CD14-positive monocyte (primary cell): ENCODE measurements around the gene UPK1A. TPM values are rescaled to one million over a fixed set of nuclear protein-coding genes. Genes with fewer than 3 reads are reported as not detected.
A peak's percentile ranks its signal among the peaks of the same experiment; 100 is the strongest.

ENCODE experiments used
- DNase-seq, 3 donors: peaks; one replicate each; pipeline ENCODE4 v3.0.0-alpha.2; 2011 to 2022
- H2AFZ ChIP-seq: 2 replicates; pipeline ENCODE4 v1.6.0; 2012; ENCODE audit warnings: mild to moderate bottlenecking, low read depth, low read length, inconsistent platforms; ENCODE audit not compliant: insufficient read depth, poor library complexity, severe bottlenecking
- H3K27ac ChIP-seq, 2 donors: 1 replicate in 1 of 2; 2 replicates in 1 of 2; pipeline ENCODE4 v1.5.1; 2012 to 2013; ENCODE audit warnings: low read length in 2 of 2, control low read depth in 1 of 2, inconsistent platforms in 1 of 2, low read depth in 1 of 2, mild to moderate bottlenecking in 1 of 2
- H3K27me3 ChIP-seq, 2 donors: one replicate each; pipeline versions ENCODE4 v1.6.0 to v1.6.1; 2011 to 2013; ENCODE audit warnings: low read length in 2 of 2; ENCODE audit not compliant: control insufficient read depth in 2 of 2, insufficient read depth in 2 of 2
- H3K36me3 ChIP-seq, 2 donors: replicated peaks in 1 of 2; 1 replicate in 1 of 2; 2 replicates in 1 of 2; pipeline versions ENCODE4 v1.5.1 to v1.6.1; 2012 to 2013; ENCODE audit warnings: low read length in 2 of 2, control low read depth in 1 of 2, inconsistent platforms in 1 of 2, mild to moderate bottlenecking in 1 of 2; ENCODE audit not compliant: insufficient read depth in 2 of 2, control insufficient read depth in 1 of 2
- H3K4me1 ChIP-seq, 2 donors: 1 replicate in 1 of 2; 2 replicates in 1 of 2; pipeline versions ENCODE4 v1.5.1 to v1.6.1; 2012 to 2013; ENCODE audit warnings: low read length in 2 of 2, control low read depth in 1 of 2, inconsistent platforms in 1 of 2, mild to moderate bottlenecking in 1 of 2, moderate library complexity in 1 of 2; ENCODE audit not compliant: insufficient read depth in 2 of 2, control insufficient read depth in 1 of 2
- H3K4me2 ChIP-seq: replicated peaks from 2 replicates; pipeline ENCODE3; 2012; ENCODE audit warnings: low read length, moderate library complexity, mild to moderate bottlenecking; ENCODE audit not compliant: poor library complexity, severe bottlenecking; ENCODE audit errors: extremely low read depth
- H3K4me3 ChIP-seq, 3 experiments: fragments of 200-600 bp in 1 of 3; sonication (generic) in 1 of 3; replicated peaks in 1 of 3; 1 replicate in 2 of 3; 2 replicates in 1 of 3; pipeline ENCODE4 v1.5.1; 2011 to 2013; ENCODE audit warnings: low read length in 3 of 3, mild to moderate bottlenecking in 3 of 3, control low read depth in 2 of 3, low read depth in 2 of 3, inconsistent platforms in 1 of 3, moderate library complexity in 1 of 3
- H3K79me2 ChIP-seq: 2 replicates; pipeline ENCODE4 v1.6.0; 2012; ENCODE audit warnings: mild to moderate bottlenecking, control low read depth, inconsistent platforms, low read length, moderate library complexity; ENCODE audit not compliant: insufficient read depth
- H3K9ac ChIP-seq: 2 replicates; pipeline ENCODE4 v1.6.0; 2017; ENCODE audit warnings: low read length, mild to moderate bottlenecking; ENCODE audit not compliant: insufficient read depth, poor library complexity, severe bottlenecking
- H3K9me3 ChIP-seq, 2 donors: replicated peaks in 1 of 2; 1 replicate in 1 of 2; 2 replicates in 1 of 2; pipeline versions ENCODE4 v1.5.1 to v1.6.1; 2012 to 2013; ENCODE audit warnings: low read length in 2 of 2, control low read depth in 1 of 2; ENCODE audit not compliant: control insufficient read depth in 1 of 2, insufficient read depth in 1 of 2
- H4K20me1 ChIP-seq: 2 replicates; pipeline ENCODE4 v1.6.0; 2012; ENCODE audit warnings: mild to moderate bottlenecking, low read length, control low read depth, moderate library complexity; ENCODE audit not compliant: insufficient read depth
- H3K27ac Mint-ChIP-seq, 7 donors: one replicate each; pipeline ENCODE4 v1.8.0; 2020; ENCODE audit warnings: mild to moderate bottlenecking in 7 of 7, mixed read lengths in 7 of 7, moderate library complexity in 6 of 7, inconsistent platforms in 2 of 7
- H3K27me3 Mint-ChIP-seq, 3 donors: one replicate each; pipeline ENCODE4 v1.8.0; 2021 to 2022; ENCODE audit warnings: low read depth in 3 of 3, mild to moderate bottlenecking in 3 of 3, mixed read lengths in 3 of 3, moderate library complexity in 3 of 3, inconsistent platforms in 1 of 3
- H3K36me3 Mint-ChIP-seq, 2 donors: one replicate each; pipeline ENCODE4 v1.8.0; 2020; ENCODE audit warnings: mixed read lengths in 2 of 2, inconsistent platforms in 1 of 2, mild to moderate bottlenecking in 1 of 2
- H3K4me1 Mint-ChIP-seq: one replicate; pipeline ENCODE4 v1.8.0; 2020; ENCODE audit warnings: mild to moderate bottlenecking, mixed read lengths
- H3K4me3 Mint-ChIP-seq, 2 donors: one replicate each; pipeline ENCODE4 v1.8.0; 2020; ENCODE audit warnings: mild to moderate bottlenecking in 2 of 2, mixed read lengths in 2 of 2, moderate library complexity in 1 of 2
- H3K9me3 Mint-ChIP-seq, 7 donors: one replicate each; pipeline ENCODE4 v1.8.0; 2020 to 2022; ENCODE audit warnings: mixed read lengths in 7 of 7, mild to moderate bottlenecking in 6 of 7, moderate library complexity in 6 of 7, inconsistent platforms in 2 of 7
- WGBS: methylation state at CpG from one replicate; pipeline ENCODE4 v1.1.5; 2013; ENCODE audit warnings: missing lambda C conversion rate; ENCODE audit not compliant: insufficient coverage; 5-methylcytosine and 5-hydroxymethylcytosine counted together
- intact Hi-C, 2 donors: fragments of 100-400 bp; cut with micrococcal nuclease; formaldehyde crosslinking; loops; one replicate each; pipeline versions ENCODE4 v1.15.0 to v1.15.1; 2023
- polyA plus RNA-seq, 3 donors: library from polyadenylated mRNA; depleted of rRNA in 1 of 3; unstranded in 2 of 3; stranded (reverse) in 1 of 3; fragments of 300-500 nt in 2 of 3; fragments of >200 nt in 1 of 3; fragmentation: Illumina TruSeq in 2 of 3; gene quantifications; 1 replicate in 2 of 3; 2 replicates in 1 of 3; pipeline ENCODE4 v1.2.3, GENCODE V29; 2012 to 2021
- TF ChIP-seq, protein P1 (sequence below): fragments of 200-600 bp; IDR thresholded peaks from one replicate; pipeline ENCODE4 v1.8.0; 2022; ENCODE audit warnings: antibody characterized with exemption, mild to moderate bottlenecking

The UPK1A gene
- polyA plus RNA-seq, 3 donors, result not detected

DNA sequence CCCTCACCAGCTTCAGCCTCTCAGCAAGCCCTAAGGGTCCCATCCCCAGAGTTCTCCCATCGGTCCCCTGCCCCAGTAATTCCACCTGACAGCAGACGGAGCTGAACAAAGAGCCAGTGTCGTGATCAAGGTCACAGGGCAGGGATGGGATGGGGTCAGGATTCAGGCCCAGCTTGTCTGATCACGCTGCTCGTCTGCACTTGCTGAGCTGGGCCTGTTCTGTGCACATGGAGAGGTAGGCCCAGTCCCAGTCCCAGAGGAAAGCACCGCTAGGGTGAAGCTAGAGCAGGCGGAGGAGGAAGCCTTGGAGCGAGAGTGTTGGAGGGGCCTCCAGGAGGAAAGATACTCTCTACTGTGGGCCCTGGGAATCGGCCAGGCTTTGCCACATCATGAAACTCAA lies 44.6 kb upstream of the UPK1A start:
- 99% methylated on average over 8 of the region's 9 CpGs for WGBS

DNA sequence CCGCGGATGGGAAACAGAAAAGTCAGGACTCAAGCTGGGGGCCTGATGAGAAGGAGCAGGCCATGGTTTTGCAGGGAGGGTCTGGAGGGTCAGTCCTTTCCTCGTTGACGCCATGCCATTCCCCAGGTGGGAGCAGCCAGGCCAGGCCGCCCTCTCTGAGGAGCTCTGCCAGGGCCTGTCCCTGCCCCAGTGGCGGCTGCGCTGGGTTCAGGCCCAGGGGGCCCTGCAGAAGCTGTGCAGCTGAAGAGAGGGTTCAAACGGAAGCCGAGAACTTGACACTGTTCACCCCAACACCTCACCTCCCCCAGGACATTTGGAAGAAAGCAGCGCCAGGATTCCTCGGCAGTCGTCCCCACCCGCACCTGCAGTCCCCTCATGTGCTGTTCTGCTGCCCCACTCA lies 43.6 kb upstream of the UPK1A start:
- H3K4me1 Mint-ChIP-seq, result no peaks in the 10 kb centered on the region
- TF ChIP-seq, protein P1, sequence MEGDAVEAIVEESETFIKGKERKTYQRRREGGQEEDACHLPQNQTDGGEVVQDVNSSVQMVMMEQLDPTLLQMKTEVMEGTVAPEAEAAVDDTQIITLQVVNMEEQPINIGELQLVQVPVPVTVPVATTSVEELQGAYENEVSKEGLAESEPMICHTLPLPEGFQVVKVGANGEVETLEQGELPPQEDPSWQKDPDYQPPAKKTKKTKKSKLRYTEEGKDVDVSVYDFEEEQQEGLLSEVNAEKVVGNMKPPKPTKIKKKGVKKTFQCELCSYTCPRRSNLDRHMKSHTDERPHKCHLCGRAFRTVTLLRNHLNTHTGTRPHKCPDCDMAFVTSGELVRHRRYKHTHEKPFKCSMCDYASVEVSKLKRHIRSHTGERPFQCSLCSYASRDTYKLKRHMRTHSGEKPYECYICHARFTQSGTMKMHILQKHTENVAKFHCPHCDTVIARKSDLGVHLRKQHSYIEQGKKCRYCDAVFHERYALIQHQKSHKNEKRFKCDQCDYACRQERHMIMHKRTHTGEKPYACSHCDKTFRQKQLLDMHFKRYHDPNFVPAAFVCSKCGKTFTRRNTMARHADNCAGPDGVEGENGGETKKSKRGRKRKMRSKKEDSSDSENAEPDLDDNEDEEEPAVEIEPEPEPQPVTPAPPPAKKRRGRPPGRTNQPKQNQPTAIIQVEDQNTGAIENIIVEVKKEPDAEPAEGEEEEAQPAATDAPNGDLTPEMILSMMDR, result no peak
- DNase-seq, result no peak
- H3K27ac Mint-ChIP-seq, result peak overlapping the region in 1 of 7 donors; percentile 42
- Histone ChIP-seq H3K4me3 (no peak overlapping the region), H3K4me2 (no peak overlapping the region), H3K9me3 (no peaks in the 10 kb centered on the region), H3K4me1 (peaks cover under 1 to 1% of the 10 kb centered on the region in 2 donors), H3K27me3 (no peaks in the 10 kb centered on the region), H3K9ac (no peak overlapping the region), H3K27ac (no peak overlapping the region), H3K79me2 (no peaks in the 10 kb centered on the region), H4K20me1 (no peaks in the 10 kb centered on the region), H3K36me3 (peaks cover 5 to 11% of the 10 kb centered on the region in 2 donors), H2AFZ (no peak overlapping the region)
- peaks cover 0 to 3% (median 0%) of the 10 kb centered on the region in 7 donors for H3K9me3 Mint-ChIP-seq
- peaks cover 8 to 23% of the 10 kb centered on the region in 2 donors for H3K36me3 Mint-ChIP-seq
- WGBS, result 96% methylated on average over 11 of the region's 13 CpGs
- H3K4me3 Mint-ChIP-seq, result no peak overlapping the region
- intact Hi-C loops, result no loop called here
- peaks cover 0 to 3% (median 1%) of the 10 kb centered on the region in 3 donors for H3K27me3 Mint-ChIP-seq

More for the DNA sequence above, 44.6 kb upstream of the UPK1A start:
- Histone ChIP-seq H3K9me3 (no peaks in the 10 kb centered on the region), H3K36me3 (peaks cover 8 to 19% of the 10 kb centered on the region in 2 donors), H3K79me2 (no peaks in the 10 kb centered on the region), H3K9ac (no peak overlapping the region), H3K27me3 (no peaks in the 10 kb centered on the region), H3K27ac (no peak overlapping the region), H3K4me3 (no peak overlapping the region), H3K4me2 (no peak overlapping the region), H2AFZ (no peak overlapping the region), H3K4me1 (no peaks in the 10 kb centered on the region), H4K20me1 (no peaks in the 10 kb centered on the region)
- no peak overlapping the region for H3K4me3 Mint-ChIP-seq
- no peaks in the 10 kb centered on the region for H3K4me1 Mint-ChIP-seq
- intact Hi-C loops, result no loop called here
- H3K9me3 Mint-ChIP-seq, result peaks cover 0 to 3% (median 0%) of the 10 kb centered on the region in 7 donors
- no peak for DNase-seq
- H3K27me3 Mint-ChIP-seq, result peaks cover 0 to 3% (median 1%) of the 10 kb centered on the region in 3 donors
- TF ChIP-seq, protein P1, result no peak
- H3K36me3 Mint-ChIP-seq, result peaks cover 8 to 23% of the 10 kb centered on the region in 2 donors
- H3K27ac Mint-ChIP-seq, result peak overlapping the region in 1 of 7 donors; percentile 58
